ENCODE results near the gene UBE2G1. TPM values are rescaled to one million over a fixed set of nuclear protein-coding genes. Genes with fewer than 3 reads are reported as not detected.

Gene UBE2G1
- total and polyA plus RNA-seq, 2 of the 13 experiments (the other 11 are each of a cell fraction or from before 2014, with no cell fraction given), result 27.9 to 42.6 TPM

GRCh38 chr17:4310354-4311060 lies 56.0 kb downstream of the UBE2G1 start:
- FAIRE-seq, result peak; percentile 71
- intact Hi-C loops (cut with micrococcal nuclease; ENCODE audit: unreplicated experiment) (loop anchor here (5.0 kb wide), 1 partner anchor 57 kb away; the partner anchor contains the start of gene UBE2G1), in situ Hi-C loops (cut with HindIII; ENCODE audit: extremely low pct_ligation_motif_present, low pct_unique_long_range_greater_than_20kb) (no loop called here)
- ChIA-PET CTCF (ENCODE audit: low intra/inter-chr PET ratio, low total read pairs) (no interaction called here), POLR2A (no interaction called here)
- H3K9ac ChIP-seq (ENCODE audit: insufficient read depth, low read depth, low read length), result peak overlapping the region; percentile 14
- peaks cover 20% of the 10 kb centered on the region; the same call in 1 of the 2 replicates for H4K20me1 ChIP-seq (ENCODE audit: insufficient read depth, low read length)
- DNase-seq (ENCODE audit: low spot score), result peak; percentile 90
- H3K4me2 ChIP-seq (ENCODE audit: low read depth, low read length), result peak overlapping the region; percentile 70
- peak overlapping the region in 2 of 3 experiments; percentile 18 to 30; a peak in 1 of 6 replicates for H3K4me3 ChIP-seq (replicated peaks in 1 of 3; ENCODE audit: insufficient read depth in 1 of 3, low read depth in 2 of 3, low read length in 3 of 3)
- peaks cover 68% of the 10 kb centered on the region for H3K79me2 ChIP-seq (ENCODE audit: insufficient read depth, low read length)
- peaks cover 70% of the 10 kb centered on the region for H3K4me1 ChIP-seq (ENCODE audit: insufficient read depth, low read length)
- H3K36me3 ChIP-seq (replicated peaks in 1 of 2; ENCODE audit: control insufficient read depth in 1 of 2, insufficient read depth in 2 of 2, low read length in 2 of 2), result peaks cover 0 to 11% of the 10 kb centered on the region in 2 experiments; a peak in 2 of 5 replicates
- peak; percentile 98 for ATAC-seq
- H2AFZ ChIP-seq (ENCODE audit: low read length), result no peak overlapping the region
- H3K9me3 ChIP-seq (ENCODE audit: low read length), result no peaks in the 10 kb centered on the region
- H3K27me3 ChIP-seq (ENCODE audit: control insufficient read depth in 1 of 2, insufficient read depth in 2 of 2, low read length in 2 of 2), result no peaks in the 10 kb centered on the region
- no TSS peak for BruUV-seq (replicated peaks)
- 22% methylated on average over 6 of the region's 6 CpGs for WGBS (ENCODE audit: low lambda C conversion rate)
- peak overlapping the region; percentile 65 for H3K27ac ChIP-seq (ENCODE audit: extremely low read length, insufficient read depth, low read length)
- TF ChIP-seq HNF4A (CRISPR knock-in tag; IDR thresholded peaks at IDR 0.05) (peak; percentile 93), ZNF136 (CRISPR knock-in tag; IDR thresholded peaks at IDR 0.05; ENCODE audit: low read depth) (no peak), SP5 (CRISPR knock-in tag; IDR thresholded peaks at IDR 0.05; ENCODE audit: borderline replicate concordance, low read depth) (no peak), ZBTB40 (IDR thresholded peaks at IDR 0.05) (no peak), ZBTB40 (CRISPR knock-in tag; IDR thresholded peaks at IDR 0.05) (no peak), ZNF253 (CRISPR knock-in tag; IDR thresholded peaks at IDR 0.05; ENCODE audit: borderline replicate concordance) (no peak), THRA (CRISPR knock-in tag; IDR thresholded peaks at IDR 0.05; ENCODE audit: borderline replicate concordance) (0 out of 2 replicates have a peak, but pooled peaks have one; percentile 16), ZNF772 (CRISPR knock-in tag; IDR thresholded peaks at IDR 0.05) (no peak), NCOA5 (CRISPR knock-in tag; IDR thresholded peaks at IDR 0.05) (no peak), ZNF776 (CRISPR knock-in tag; IDR thresholded peaks at IDR 0.05) (no peak), TOE1 (CRISPR knock-in tag; IDR thresholded peaks at IDR 0.05) (no peak), JDP2 (CRISPR knock-in tag; IDR thresholded peaks at IDR 0.05; ENCODE audit: borderline replicate concordance) (no peak), ZFP62 (CRISPR knock-in tag; IDR thresholded peaks at IDR 0.05) (no peak), ZMYM3 (CRISPR knock-in tag; IDR thresholded peaks at IDR 0.05) (no peak; the same call in 1 of the 2 replicates)

All from HepG2 (cell line).